COR-L47 (cell line): Measurements from ENCODE around the gene SEPSECS.

Experiments
- DNase-seq: peaks from one replicate; lab custom pipeline; 2025; lab: John Stamatoyannopoulos, UW

Gene SEPSECS

GRCh38 chr4:25159837-25160713, at the start of gene SEPSECS:
TSS of gene SEPSECS (minus strand) at chr4:25160449. CDS start at chr4:25160369, 80 bp downstream.
- DNase-seq = peak; percentile 97

- no peak for DNase-seq
These were observed 49.5 kb upstream of the SEPSECS start for GRCh38 chr4:25209702-25210101.

GRCh38 chr4:25207997-25208396, 47.7 kb upstream of the SEPSECS start:
- no peak for DNase-seq

GRCh38 chr4:25198713-25199112, 38.5 kb upstream of the SEPSECS start:
- no peak for DNase-seq

GRCh38 chr4:25190407-25190806, 30.2 kb upstream of the SEPSECS start:
- no peak for DNase-seq

- DNase-seq = no peak
These were observed 23.8 kb upstream of the SEPSECS start for GRCh38 chr4:25184056-25184455.

- no peak for DNase-seq
These were observed 22.7 kb upstream of the SEPSECS start for GRCh38 chr4:25182937-25183336.

- DNase-seq = peak; percentile 42
These were observed 20.4 kb upstream of the SEPSECS start for GRCh38 chr4:25180524-25181131.

- no peak for DNase-seq
These were observed 18.6 kb upstream of the SEPSECS start for GRCh38 chr4:25178838-25179261.

GRCh38 chr4:25177147-25177546, 16.9 kb upstream of the SEPSECS start:
- no peak for DNase-seq

GRCh38 chr4:25174674-25175073, 14.4 kb upstream of the SEPSECS start:
- DNase-seq = no peak

- no peak for DNase-seq
These were observed 13.0 kb upstream of the SEPSECS start for GRCh38 chr4:25172961-25173915.

GRCh38 chr4:25171201-25171865, 11.1 kb upstream of the SEPSECS start:
- no peak for DNase-seq

- DNase-seq = no peak
These were observed 9.2 kb upstream of the SEPSECS start for GRCh38 chr4:25169446-25169845.

GRCh38 chr4:25165916-25166315, 5.7 kb upstream of the SEPSECS start:
- DNase-seq = no peak

- no peak for DNase-seq
These were observed 2.9 kb upstream of the SEPSECS start for GRCh38 chr4:25163196-25163595.

- DNase-seq = no peak
These were observed 2.3 kb upstream of the SEPSECS start for GRCh38 chr4:25162566-25162965.

GRCh38 chr4:25161593-25161950, 1.3 kb upstream of the SEPSECS start:
- no peak for DNase-seq

- DNase-seq = no peak
These were observed 704 bp upstream of the SEPSECS start for GRCh38 chr4:25160714-25161592.

GRCh38 chr4:25158817-25159216, 1.4 kb downstream of the SEPSECS start:
- DNase-seq = peak; percentile 47

- no peak for DNase-seq
These were observed 3.2 kb downstream of the SEPSECS start for GRCh38 chr4:25157081-25157480.
